Stimulated activated naive B cell treated with anti-CD40 and anti-IgM and Interleukin-4, amounts not matched to agents 10 μg/mL and 1 μg/mL and 100 μg/mL, for 72 hours (primary cell): Measurements from ENCODE around the gene HUS1.
"Not testable (repeated sequence)": the region's sequence is repeated elsewhere in the genome, so short reads cannot be mapped to it uniquely, and the experiment has no call there.

Experiments used
- ATAC-seq, 2 donors: fragments of 150-1000 bp; cut with Tn5 transposase; replicated peaks; 2 replicates each; pipeline ENCODE4 v1.10.0; 2021; ENCODE audit warnings: moderate library complexity in 1 of 2
- DNase-seq: peaks from one replicate; pipeline ENCODE4 v3.0.0; 2021
- H3K27ac Mint-ChIP-seq: one replicate; pipeline ENCODE4 v1.8.0; 2022; ENCODE audit warnings: mild to moderate bottlenecking, mixed read lengths
- H3K27me3 Mint-ChIP-seq, 2 donors: one replicate each; pipeline ENCODE4 v1.8.0; 2022; ENCODE audit warnings: mixed read lengths in 2 of 2
- H3K36me3 Mint-ChIP-seq, 2 donors: one replicate each; pipeline ENCODE4 v1.8.0; 2022; ENCODE audit warnings: mixed read lengths in 2 of 2, mild to moderate bottlenecking in 1 of 2
- H3K4me1 Mint-ChIP-seq, 2 donors: one replicate each; pipeline ENCODE4 v1.8.0; 2022; ENCODE audit warnings: mixed read lengths in 2 of 2, mild to moderate bottlenecking in 1 of 2
- H3K4me3 Mint-ChIP-seq, 2 donors: one replicate each; pipeline ENCODE4 v1.8.0; 2022; ENCODE audit warnings: mild to moderate bottlenecking in 2 of 2, mixed read lengths in 2 of 2, moderate library complexity in 1 of 2
- H3K9me3 Mint-ChIP-seq, 2 donors: one replicate each; pipeline ENCODE4 v1.8.0; 2022; ENCODE audit warnings: mixed read lengths in 2 of 2, mild to moderate bottlenecking in 1 of 2

The HUS1 gene

DNA sequence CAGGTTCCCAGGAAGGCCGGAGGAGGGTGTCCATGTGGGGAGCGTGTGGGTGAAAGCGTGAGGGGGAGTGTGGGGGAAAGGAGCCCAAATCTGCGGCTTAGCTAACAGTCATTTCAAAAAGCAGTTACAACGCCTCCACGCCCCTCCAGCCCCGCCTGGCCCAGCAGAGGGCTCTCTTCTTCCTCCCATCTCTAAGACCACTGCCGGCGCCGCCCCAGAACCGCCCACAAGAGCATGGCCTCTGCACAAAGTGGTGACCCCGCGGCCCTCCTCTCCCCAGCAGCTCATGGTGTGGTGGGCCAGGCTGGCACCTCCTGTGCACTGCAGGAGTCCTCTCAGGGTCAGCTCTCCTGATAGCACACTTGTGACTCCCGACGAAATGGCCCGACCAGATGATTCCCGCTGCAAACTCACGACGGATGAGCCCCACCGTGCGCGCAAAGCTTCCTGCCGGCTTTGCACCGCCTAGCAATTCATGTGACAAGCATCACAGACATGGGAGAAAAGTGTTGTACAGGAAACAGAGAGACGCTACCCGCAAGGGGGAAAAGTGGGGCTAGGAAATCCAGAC lies 12.4 kb upstream of the HUS1 start:
- Mint-ChIP-seq H3K36me3 (no peaks in the 10 kb centered on the region), H3K4me3 (peak overlapping the region; percentile 96 to 97), H3K27me3 (no peaks in the 10 kb centered on the region), H3K9me3 (peaks cover 4 to 7% of the 10 kb centered on the region in 2 donors), H3K27ac (peak overlapping the region; percentile 86), H3K4me1 (peaks cover 10 to 15% of the 10 kb centered on the region in 2 donors)
- ATAC-seq, result peak; percentile 99
- DNase-seq, result peak; percentile 79

DNA sequence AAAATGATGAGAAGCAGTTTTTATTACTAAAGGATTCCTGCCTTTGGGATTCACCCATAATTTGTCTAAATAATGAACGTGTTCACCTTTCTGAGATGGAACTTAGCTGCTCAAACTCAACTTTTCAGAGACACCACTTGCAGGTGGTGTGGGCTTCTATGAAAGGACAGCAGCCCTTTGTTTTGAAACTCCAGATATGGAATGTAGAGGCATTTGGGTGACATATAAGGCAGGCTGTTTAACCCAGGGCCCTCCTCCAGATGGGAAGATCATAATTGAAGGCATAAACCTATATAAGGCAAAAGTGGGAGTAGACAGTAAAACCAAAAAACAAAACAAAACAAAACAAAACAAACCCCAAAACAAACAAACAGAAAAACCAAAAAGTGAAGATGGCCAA lies 11.9 kb upstream of the HUS1 start:
- ATAC-seq (no peak), DNase-seq (no peak)
- Mint-ChIP-seq H3K27me3 (no peaks in the 10 kb centered on the region), H3K27ac (peak overlapping the region; percentile 86), H3K4me3 (peak overlapping the region; percentile 96 to 97), H3K9me3 (peaks cover 4 to 7% of the 10 kb centered on the region in 2 donors), H3K36me3 (no peaks in the 10 kb centered on the region), H3K4me1 (peaks cover 10 to 15% of the 10 kb centered on the region in 2 donors)

DNA sequence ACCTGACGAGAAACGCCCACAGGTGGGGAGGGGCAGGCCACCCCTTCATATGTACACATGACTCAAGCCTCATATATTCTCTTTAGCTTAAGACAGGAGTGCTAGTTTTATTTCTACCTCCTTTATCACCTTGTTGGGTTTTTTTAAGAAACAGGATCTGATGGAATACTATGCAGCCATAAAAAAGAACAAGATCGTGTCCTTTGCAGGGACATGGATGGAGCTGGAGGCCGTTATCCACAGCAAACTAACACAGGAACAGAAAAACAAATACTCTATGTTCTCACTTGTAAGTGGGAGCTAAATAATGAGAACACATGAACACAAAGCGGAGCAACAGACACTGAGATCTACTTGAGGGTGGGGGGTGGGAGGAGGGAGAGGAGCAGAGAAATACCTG lies 11.2 kb upstream of the HUS1 start:
- H3K36me3 Mint-ChIP-seq, result no peaks in the 10 kb centered on the region
- H3K27me3 Mint-ChIP-seq, result no peaks in the 10 kb centered on the region
- H3K4me1 Mint-ChIP-seq, result peaks cover 10 to 15% of the 10 kb centered on the region in 2 donors
- no peak overlapping the region for H3K4me3 Mint-ChIP-seq
- no peak for ATAC-seq
- peaks cover 4 to 7% of the 10 kb centered on the region in 2 donors for H3K9me3 Mint-ChIP-seq
- DNase-seq, result no peak
- no peak overlapping the region for H3K27ac Mint-ChIP-seq

DNA sequence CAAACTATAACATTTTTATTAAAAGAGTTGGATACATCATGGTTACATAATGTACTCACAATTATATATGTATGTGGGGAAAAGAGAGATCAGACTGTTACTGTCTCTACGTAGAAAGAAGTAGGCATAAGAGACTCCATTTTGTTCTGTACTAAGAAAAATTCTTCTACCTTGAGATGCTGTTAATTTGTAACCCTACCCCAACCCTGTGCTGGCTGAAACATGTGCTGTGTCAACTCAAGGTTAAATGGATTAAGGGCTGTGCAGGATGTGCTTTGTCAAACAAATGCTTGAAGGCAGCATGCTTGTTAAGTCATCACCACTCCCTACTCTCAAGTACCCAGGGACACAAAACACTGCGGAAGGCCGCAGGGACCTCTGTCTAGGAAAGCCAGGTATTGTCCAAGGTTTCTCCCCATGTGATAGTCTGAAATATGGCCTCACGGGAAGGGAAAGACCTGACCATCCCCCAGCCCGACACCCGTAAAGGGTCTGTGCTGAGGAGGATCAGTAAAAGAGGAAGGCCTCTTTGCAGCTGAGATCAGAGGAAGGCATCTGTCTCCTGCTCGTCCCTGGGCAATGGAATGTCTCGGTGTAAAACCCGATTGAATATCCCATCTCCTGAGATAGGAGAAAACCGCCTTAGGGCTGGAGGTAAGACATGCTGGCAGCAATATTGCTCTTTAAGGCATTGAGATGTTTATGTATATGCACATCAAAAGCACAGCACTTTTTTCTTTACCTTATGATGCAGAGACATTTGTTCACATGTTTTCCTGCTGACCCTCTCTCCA lies 10.4 kb upstream of the HUS1 start:
- peaks cover 10 to 15% of the 10 kb centered on the region in 2 donors for H3K4me1 Mint-ChIP-seq
- not testable (repeated sequence) for H3K4me3 Mint-ChIP-seq, H3K27ac Mint-ChIP-seq

DNA sequence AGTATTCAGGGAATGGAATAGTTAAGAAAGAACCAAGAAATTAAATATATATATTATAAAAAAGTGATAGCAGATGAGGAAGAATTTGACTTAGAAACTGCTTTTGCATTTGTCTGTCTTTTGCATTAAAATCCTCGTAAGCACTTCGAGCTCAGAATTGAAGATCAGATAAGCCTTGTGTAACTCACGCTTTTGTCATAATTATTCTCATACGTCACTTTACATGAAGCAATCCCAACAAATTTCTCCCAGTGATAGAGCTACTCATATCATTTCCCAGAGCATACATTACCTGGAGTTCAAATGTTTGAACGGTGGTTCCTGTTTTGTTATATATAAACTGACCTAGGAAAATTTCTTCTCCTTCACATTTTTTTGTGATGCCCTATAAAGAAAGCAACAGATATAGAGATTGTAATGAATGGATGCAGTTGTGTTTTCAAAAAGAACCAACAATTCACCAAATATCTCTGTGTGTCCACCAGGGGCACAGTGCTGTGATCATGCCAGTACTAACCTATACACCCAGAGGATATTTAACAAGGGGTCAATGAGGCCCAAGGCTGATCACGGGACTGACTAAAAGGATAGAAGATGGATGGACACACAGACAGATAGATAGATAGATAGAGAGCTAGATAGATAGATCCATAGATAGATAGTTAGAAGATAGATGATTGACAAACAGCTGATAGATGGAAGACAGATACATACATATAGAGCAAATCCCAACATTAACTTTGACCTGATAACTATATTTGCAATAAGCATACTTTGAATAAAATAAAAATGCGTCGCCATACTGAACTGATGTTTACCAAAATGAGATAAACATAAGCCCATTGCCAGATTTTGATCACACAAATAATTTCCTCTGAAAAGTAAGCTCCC lies 9.3 kb upstream of the HUS1 start:
- no peak overlapping the region for H3K27ac Mint-ChIP-seq
- no peak for ATAC-seq
- H3K9me3 Mint-ChIP-seq, result no peaks in the 10 kb centered on the region
- no peaks in the 10 kb centered on the region for H3K36me3 Mint-ChIP-seq
- H3K27me3 Mint-ChIP-seq, result no peaks in the 10 kb centered on the region
- no peak for DNase-seq
- H3K4me3 Mint-ChIP-seq, result no peak overlapping the region
- peaks cover 10 to 15% of the 10 kb centered on the region in 2 donors for H3K4me1 Mint-ChIP-seq

More for the DNA sequence above, 10.4 kb upstream of the HUS1 start:
- not testable (repeated sequence) for H3K9me3 Mint-ChIP-seq, DNase-seq, ATAC-seq, H3K36me3 Mint-ChIP-seq, H3K27me3 Mint-ChIP-seq

DNA sequence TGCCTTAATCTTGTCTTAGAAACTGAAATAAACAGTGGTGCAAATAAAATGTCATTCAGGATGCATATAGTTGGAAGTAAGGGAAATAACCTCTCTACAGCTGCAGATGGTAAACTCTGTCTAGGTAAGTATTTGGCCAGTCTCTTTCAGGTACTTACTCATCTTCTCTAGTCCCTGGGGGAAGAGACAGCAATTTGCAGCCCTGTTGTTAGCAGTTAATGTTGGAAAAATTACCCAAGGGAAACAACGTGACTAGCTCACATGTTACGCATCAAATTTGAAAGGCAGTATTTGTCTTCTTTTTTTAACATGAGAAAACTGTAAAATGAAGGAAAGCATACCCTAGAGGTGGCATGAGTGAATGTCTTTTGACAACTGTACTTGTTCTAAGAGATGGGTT lies 3.2 kb upstream of the HUS1 start:
- Mint-ChIP-seq H3K9me3 (no peaks in the 10 kb centered on the region), H3K27ac (no peak overlapping the region), H3K27me3 (no peaks in the 10 kb centered on the region), H3K4me1 (peaks cover 10 to 20% of the 10 kb centered on the region in 2 donors), H3K4me3 (no peak overlapping the region), H3K36me3 (peaks cover 8% of the 10 kb centered on the region in 2 donors)
- DNase-seq (no peak), ATAC-seq (no peak)

DNA sequence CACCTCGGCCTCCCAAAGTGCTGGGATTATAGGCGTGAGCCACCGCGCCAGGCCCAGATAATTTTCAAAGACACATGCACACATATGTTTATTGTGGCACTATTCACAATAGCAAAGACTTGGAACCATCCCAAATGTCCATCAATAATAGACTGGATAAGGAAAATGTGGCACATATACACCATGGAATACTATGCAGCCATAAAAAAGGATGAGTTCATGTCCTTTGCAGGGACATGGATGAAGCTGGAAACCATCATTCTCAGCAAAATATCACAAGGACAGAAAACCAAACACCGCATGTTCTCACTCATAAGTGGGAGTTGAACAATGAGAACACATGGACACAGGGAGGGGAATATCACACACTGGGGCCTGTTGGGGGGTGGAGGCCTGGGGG lies 1.2 kb upstream of the HUS1 start:
- H3K36me3 Mint-ChIP-seq, result peaks cover 13 to 17% of the 10 kb centered on the region in 2 donors
- not testable (repeated sequence) for ATAC-seq, H3K9me3 Mint-ChIP-seq, H3K4me3 Mint-ChIP-seq, H3K27ac Mint-ChIP-seq, H3K27me3 Mint-ChIP-seq, DNase-seq
- H3K4me1 Mint-ChIP-seq, result peaks cover 12 to 29% of the 10 kb centered on the region in 2 donors

DNA sequence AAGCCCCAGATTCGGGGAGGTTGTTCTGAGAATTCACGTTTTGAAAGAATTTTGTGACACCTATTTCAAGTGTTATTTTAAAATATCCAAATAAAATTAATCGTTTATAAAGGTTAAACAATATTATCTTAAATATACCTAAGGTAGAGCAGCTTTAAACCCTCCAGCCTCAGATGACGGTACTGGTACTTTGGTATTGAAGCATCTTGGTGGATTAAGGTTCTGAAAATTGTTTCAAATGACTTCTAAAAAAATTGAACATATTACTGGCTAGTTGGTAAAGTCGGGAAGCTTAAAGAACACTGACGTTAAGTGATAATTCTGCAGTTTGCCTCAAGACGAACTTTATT lies 392 bp upstream of the HUS1 start:
- Mint-ChIP-seq H3K27me3 (no peaks in the 10 kb centered on the region), H3K27ac (no peak overlapping the region), H3K4me3 (peak overlapping the region; percentile 84 to 86), H3K9me3 (no peaks in the 10 kb centered on the region), H3K4me1 (peaks cover 12 to 29% of the 10 kb centered on the region in 2 donors), H3K36me3 (peaks cover 15 to 20% of the 10 kb centered on the region in 2 donors)
- no peak for ATAC-seq
- no peak for DNase-seq

DNA sequence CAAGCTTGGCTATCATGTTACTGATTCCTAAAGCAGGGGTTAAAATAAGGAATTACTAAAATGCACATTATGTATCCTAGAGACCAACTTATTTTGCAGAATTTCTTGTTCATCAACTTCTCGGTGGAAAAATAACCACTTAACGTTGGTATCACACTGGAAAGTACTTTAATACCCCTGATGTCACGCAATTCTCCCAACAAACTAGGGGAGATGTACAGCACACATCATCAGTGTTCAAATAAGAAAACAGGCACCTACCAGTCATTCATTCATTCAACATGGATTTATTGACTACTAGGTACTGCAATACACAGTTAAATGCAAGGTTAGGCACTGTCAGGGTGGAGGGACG lies 648 bp downstream of the HUS1 start:
- Mint-ChIP-seq H3K4me3 (peak overlapping the region; percentile 84 to 86), H3K36me3 (peaks cover 24 to 29% of the 10 kb centered on the region in 2 donors), H3K27ac (peak overlapping the region; percentile 84), H3K4me1 (peaks cover 19 to 37% of the 10 kb centered on the region in 2 donors), H3K27me3 (no peaks in the 10 kb centered on the region), H3K9me3 (no peaks in the 10 kb centered on the region)
- DNase-seq (no peak), ATAC-seq (no peak)

DNA sequence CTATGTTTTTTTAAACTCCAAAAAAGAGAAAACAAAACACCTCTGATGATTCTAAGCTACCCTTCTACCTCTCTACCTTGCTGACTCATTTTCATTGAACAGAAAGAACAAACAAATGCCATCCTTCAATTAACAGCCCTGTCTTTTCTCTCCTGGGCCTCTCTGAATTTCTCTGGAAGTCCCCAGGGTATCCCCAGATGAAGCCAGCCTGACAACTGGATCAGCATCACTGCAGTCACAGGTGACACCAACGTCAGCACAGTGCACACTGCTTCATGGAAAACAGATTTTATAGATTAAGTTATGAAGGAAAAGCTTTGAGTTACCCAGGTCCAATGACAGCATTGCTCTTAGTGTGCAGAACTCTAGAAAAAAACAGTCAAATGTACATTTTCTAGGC lies 5.7 kb downstream of the HUS1 start:
- Mint-ChIP-seq H3K4me3 (peak overlapping the region in 1 of 2 donors; percentile 2), H3K4me1 (peaks cover 44 to 55% of the 10 kb centered on the region in 2 donors), H3K36me3 (peaks cover 55 to 68% of the 10 kb centered on the region in 2 donors), H3K9me3 (no peaks in the 10 kb centered on the region), H3K27me3 (no peaks in the 10 kb centered on the region), H3K27ac (peak overlapping the region; percentile 42)
- peak; percentile 83 to 85 for ATAC-seq
- DNase-seq, result peak; percentile 36

DNA sequence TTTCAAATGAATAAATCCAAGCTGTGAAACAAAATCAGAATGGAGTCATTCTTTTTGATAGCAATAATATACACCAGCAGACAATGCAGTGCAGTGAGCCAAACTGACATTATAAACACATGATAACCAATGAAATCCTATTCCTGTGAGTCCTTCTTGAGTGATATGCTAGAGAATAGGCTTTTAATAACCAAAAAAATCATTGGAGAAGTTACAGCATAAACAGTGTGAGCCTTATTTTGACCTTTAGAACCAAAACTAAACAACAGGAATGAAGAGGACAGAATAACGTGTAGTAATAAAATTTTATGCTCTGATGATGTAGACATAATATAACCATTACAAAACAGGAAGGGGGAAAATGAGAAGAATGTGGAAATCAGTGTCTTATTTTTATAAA lies 8.7 kb downstream of the HUS1 start:
- H3K4me1 Mint-ChIP-seq, result peaks cover 38 to 46% of the 10 kb centered on the region in 2 donors
- no peak overlapping the region for H3K27ac Mint-ChIP-seq
- DNase-seq, result no peak
- H3K36me3 Mint-ChIP-seq, result peaks cover 61 to 71% of the 10 kb centered on the region in 2 donors
- no peak overlapping the region for H3K4me3 Mint-ChIP-seq
- ATAC-seq, result no peak
- H3K9me3 Mint-ChIP-seq, result no peaks in the 10 kb centered on the region
- no peaks in the 10 kb centered on the region for H3K27me3 Mint-ChIP-seq

DNA sequence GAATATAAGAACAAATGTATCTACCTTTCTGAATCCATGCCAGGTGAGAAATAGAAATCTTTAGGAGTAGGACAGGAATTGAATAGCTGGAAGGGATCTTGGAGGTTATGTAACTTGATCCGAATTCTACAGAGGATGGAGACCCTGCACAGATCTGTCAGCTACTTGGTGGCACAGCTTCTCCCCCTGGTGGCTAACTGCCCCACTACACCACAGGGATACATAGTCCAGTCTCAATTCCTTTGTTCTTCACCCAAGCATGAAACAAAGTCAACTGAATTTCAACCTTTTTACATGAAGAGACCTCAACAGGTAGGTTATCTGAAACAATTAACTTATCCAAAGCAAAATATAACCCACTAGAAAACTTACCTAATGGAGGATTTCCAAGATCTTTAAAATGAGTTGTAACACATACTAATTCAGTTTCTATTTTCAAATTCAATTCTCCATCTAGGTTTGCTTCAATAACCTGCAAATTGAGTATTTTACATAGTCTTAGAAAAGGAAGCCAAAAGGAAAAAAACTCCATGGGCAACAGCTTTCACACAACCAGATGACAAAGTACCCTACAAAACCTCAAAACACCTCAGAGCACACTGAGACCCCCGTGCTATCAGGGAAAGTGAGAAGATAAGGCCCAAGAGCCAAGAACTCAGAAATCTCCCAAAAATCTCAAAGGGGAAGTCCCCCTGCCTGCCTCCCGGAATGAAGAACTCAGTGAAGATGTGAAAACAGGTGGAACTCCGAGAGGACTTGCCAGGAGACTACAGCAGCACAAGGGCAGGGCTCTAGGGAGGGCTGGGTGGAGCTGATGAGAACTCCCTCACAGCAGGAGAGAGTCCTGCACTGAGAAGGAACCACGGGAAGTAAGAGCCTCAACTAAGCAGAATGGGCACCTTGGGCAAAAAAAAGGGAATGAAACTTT lies 10.3 kb downstream of the HUS1 start:
- H3K27ac Mint-ChIP-seq, result peak overlapping the region; percentile 31
- peaks cover 33 to 42% of the 10 kb centered on the region in 2 donors for H3K4me1 Mint-ChIP-seq
- peak; percentile 31 for DNase-seq
- peak overlapping the region in 1 of 2 donors; percentile 12 for H3K4me3 Mint-ChIP-seq
- H3K36me3 Mint-ChIP-seq, result peaks cover 66 to 76% of the 10 kb centered on the region in 2 donors
- no peaks in the 10 kb centered on the region for H3K9me3 Mint-ChIP-seq
- ATAC-seq, result peak; percentile 69
- no peaks in the 10 kb centered on the region for H3K27me3 Mint-ChIP-seq

DNA sequence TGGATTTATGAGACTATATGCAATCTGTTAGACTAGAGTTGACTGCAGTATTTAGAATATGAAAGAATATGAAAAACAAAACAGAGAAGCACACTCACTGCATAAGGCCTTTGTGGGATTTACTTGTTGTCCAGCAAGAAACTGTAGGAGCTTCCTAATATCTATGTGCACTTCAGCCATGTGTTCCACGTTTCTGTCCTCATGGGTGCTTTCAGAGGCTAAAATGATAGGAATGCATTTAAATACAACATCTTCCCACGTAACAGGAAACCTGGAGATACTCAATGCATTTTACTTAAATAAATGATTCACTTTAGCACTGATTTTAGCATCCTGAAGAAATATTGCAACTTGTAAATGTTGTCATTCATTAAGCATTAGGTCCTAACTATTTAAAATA lies 11.7 kb downstream of the HUS1 start:
- Mint-ChIP-seq H3K27me3 (no peaks in the 10 kb centered on the region), H3K27ac (no peak overlapping the region), H3K4me3 (no peak overlapping the region), H3K36me3 (peaks cover 54 to 73% of the 10 kb centered on the region in 2 donors), H3K4me1 (peaks cover 20 to 30% of the 10 kb centered on the region in 2 donors), H3K9me3 (no peaks in the 10 kb centered on the region)
- ATAC-seq (no peak), DNase-seq (no peak)
